Muscle layer of duodenum (tissue), 2 donors: ENCODE results near the gene CRB2.

ENCODE experiments used
- H3K27ac ChIP-seq: one replicate; pipeline ENCODE4 v1.7.0; 2013; ENCODE audit warnings: mild to moderate bottlenecking, low read length
- H3K27me3 ChIP-seq: one replicate; pipeline ENCODE4 v1.7.0; 2013; ENCODE audit warnings: low read depth, mild to moderate bottlenecking, control low read depth, low read length
- H3K36me3 ChIP-seq, 2 donors: one replicate each; pipeline ENCODE4 v1.7.0; 2013; ENCODE audit warnings: low read length in 2 of 2, control low read depth in 1 of 2, mild to moderate bottlenecking in 1 of 2; ENCODE audit not compliant: insufficient read depth in 2 of 2, control insufficient read depth in 1 of 2
- H3K4me1 ChIP-seq, 2 donors: one replicate each; pipeline ENCODE4 v1.7.0; 2013; ENCODE audit warnings: low read length in 2 of 2, mild to moderate bottlenecking in 2 of 2, control low read depth in 1 of 2, moderate library complexity in 1 of 2; ENCODE audit not compliant: insufficient read depth in 2 of 2, control insufficient read depth in 1 of 2
- H3K4me3 ChIP-seq, 2 donors: one replicate each; pipeline ENCODE4 v1.7.0; 2013; ENCODE audit warnings: low read length in 2 of 2, low read depth in 1 of 2, mild to moderate bottlenecking in 1 of 2
- H3K9me3 ChIP-seq, 2 donors: one replicate each; pipeline ENCODE4 v1.7.0; 2013; ENCODE audit warnings: low read length in 2 of 2, control low read depth in 1 of 2, mild to moderate bottlenecking in 1 of 2; ENCODE audit not compliant: control insufficient read depth in 1 of 2
- donor health status: healthy.

CRB2 gene

DNA sequence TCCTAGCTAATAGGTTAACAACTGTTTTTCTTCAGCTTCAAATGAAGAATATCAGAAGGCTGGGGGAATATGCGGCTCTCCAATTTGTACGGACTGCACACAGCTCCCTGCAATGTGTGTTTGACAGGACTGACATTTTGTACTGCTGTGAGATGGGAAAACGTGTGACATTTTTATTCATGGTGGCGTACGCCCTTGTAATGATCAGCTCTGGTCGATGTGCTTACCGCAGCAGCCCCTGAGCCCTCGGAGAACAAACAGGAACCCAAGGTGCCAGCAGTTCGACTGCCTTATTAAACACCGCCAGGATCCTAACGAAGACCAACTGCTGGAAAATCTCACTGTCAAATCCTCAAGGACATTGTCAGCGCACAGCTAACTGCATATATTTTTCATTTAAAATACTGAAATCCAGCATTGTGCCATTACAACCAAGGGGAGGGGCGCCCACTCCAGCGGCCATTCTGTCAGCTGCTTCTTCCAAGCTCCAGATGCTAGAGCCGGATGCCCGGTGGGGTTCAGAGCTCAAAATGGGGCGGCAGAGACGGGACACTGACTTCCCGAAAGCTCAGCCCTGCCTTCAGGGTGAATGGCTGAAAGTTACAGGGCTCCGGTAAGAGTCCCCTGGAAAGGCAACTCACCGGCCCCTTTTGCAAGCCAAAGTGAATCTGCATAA, 66.8 kb downstream of the CRB2 start:
- H3K27ac ChIP-seq, result no peak overlapping the region
- H3K27me3 ChIP-seq, result no peaks in the 10 kb centered on the region
- no peaks in the 10 kb centered on the region for H3K9me3 ChIP-seq
- H3K4me3 ChIP-seq, result no peak overlapping the region
- peaks cover 5 to 30% of the 10 kb centered on the region in 2 donors for H3K36me3 ChIP-seq
- no peaks in the 10 kb centered on the region for H3K4me1 ChIP-seq

DNA sequence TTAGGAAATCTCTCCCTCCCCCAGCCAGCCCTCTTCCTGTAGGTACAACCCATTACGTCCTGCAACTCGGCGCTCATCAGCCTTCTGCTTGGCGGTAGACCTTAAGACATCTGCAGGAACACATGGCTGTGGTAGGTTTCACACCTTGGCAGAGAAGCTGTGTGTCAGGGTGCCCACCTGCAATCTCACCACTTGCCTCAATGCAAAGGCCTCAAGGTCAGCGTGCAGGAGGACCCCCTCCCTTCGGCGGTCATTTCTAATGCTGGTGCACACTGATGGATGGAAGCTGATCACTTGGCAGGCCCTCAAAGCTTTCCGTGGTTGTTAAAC, 67.3 kb downstream of the CRB2 start:
- Histone ChIP-seq H3K27ac (no peak overlapping the region), H3K27me3 (no peaks in the 10 kb centered on the region), H3K9me3 (no peaks in the 10 kb centered on the region), H3K4me1 (no peaks in the 10 kb centered on the region), H3K36me3 (peaks cover 5 to 30% of the 10 kb centered on the region in 2 donors), H3K4me3 (no peak overlapping the region)

DNA sequence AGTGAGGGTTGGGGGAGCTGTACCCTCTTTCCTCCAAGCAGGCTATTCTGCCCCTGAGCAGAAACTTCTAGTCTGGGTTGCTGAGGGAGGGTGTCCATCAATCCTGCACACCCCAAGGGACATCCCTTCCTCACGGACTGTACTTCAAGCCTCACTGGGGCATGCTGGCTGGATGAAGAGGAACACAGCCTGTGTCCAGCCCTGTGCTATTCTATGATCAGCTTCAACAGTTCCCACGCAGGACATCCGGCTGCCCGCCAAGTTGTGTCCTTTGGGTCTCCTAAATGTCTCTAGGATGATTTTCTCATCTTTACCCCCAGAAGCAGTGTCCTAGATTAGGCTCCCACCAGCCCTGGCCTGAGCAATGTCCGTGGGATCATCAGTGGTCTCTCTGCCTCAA, 68.1 kb downstream of the CRB2 start:
- H3K9me3 ChIP-seq, result peaks cover 0 to 3% of the 10 kb centered on the region in 2 donors
- H3K27me3 ChIP-seq, result no peaks in the 10 kb centered on the region
- H3K27ac ChIP-seq, result no peak overlapping the region
- no peaks in the 10 kb centered on the region for H3K4me1 ChIP-seq
- peaks cover 5 to 26% of the 10 kb centered on the region in 2 donors for H3K36me3 ChIP-seq
- H3K4me3 ChIP-seq, result no peak overlapping the region

DNA sequence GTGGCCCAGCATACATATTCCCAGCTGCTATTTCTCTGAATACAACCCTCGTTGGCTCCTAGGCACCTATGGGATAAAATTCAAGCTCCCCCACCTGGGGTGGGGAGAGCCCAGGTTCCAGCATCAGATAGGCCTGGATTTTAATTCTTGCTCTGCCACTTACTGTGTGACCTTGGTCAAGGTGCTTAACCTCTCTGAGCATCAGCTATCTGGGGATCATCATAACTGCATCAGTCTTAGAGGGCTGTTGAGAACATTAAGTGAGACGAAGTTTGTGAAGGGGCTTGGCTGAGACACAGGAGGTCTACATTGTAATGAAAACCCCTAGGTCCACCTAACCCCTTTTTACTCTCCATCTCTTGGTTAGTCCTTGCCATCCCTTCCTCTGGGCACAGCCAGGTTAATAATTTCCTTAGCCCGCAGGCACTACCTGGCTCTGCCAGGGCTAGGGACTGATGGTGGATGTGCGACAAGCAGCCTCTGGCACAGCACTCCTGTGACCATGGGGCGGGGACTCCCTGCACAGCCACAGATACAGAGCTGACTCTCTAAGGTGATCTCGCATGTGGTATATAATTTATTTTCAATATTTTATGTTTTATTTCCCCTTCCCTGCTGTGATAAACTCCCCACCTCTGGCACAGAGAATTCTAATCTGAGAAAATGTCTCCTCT, 68.7 kb downstream of the CRB2 start:
- peaks cover 0 to 6% of the 10 kb centered on the region in 2 donors for H3K9me3 ChIP-seq
- H3K4me1 ChIP-seq, result no peaks in the 10 kb centered on the region
- H3K27me3 ChIP-seq, result no peaks in the 10 kb centered on the region
- no peak overlapping the region for H3K4me3 ChIP-seq
- H3K27ac ChIP-seq, result no peak overlapping the region
- H3K36me3 ChIP-seq, result peaks cover 5 to 20% of the 10 kb centered on the region in 2 donors

DNA sequence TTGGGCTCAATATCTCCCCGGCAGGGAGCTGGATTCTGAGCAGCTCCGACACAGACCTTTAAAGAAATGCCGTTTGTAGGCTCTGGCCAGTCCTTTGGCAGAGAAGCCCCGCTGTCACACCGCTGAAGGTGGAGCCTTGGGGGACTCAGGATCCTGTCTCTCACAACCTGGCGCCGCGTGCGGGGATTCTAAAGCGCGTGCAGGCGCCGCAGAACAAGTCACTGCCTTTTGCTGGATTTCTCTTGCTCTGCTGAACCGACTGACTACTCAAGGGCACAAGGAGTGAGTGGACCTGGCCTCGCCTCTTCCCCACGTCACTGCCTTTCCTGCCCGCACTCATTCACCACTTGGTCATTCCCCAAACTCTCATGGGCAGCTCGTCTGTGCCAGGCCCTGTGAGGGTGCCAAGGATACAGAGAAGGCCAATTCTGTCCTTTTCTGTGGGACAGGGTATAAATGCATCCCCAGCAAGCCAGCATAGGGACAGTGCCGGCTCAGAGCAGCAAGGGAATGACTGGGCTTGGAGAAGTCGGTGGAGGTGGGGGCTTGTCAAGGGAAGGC, 69.3 kb downstream of the CRB2 start:
- Histone ChIP-seq H3K4me1 (no peaks in the 10 kb centered on the region), H3K27ac (no peak overlapping the region), H3K4me3 (no peak overlapping the region), H3K9me3 (peaks cover 0 to 8% of the 10 kb centered on the region in 2 donors), H3K27me3 (no peaks in the 10 kb centered on the region), H3K36me3 (peaks cover 5 to 16% of the 10 kb centered on the region in 2 donors)

DNA sequence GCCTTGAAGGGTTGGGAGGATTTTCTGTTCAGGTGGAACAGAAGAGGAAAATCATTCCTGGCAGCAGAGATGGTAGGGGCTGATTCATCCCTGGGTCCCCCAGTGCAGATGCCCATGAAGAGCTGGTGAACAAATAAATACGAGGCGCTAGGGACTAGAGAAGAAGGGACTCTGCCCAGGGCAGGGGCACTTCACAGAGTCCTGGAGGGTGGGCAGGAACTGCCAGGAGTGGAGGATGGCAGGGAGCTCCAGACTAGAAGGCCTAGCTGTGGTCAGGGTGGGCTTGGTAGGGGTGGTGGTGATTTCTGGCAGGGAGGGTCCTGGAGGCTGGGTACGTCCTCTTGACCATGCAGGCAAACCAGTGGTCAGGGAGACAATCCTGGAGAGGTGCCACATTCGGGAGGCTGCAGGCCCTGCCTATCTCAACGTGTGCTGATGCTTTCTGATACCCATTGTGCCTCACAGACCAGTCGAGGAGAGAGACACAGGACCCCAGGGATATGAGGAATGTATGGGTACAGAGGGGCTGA, 69.9 kb downstream of the CRB2 start:
- Histone ChIP-seq H3K36me3 (peaks cover 5 to 18% of the 10 kb centered on the region in 2 donors), H3K4me3 (no peak overlapping the region), H3K9me3 (peaks cover 0 to 9% of the 10 kb centered on the region in 2 donors), H3K27ac (no peak overlapping the region), H3K4me1 (no peaks in the 10 kb centered on the region), H3K27me3 (no peaks in the 10 kb centered on the region)

DNA sequence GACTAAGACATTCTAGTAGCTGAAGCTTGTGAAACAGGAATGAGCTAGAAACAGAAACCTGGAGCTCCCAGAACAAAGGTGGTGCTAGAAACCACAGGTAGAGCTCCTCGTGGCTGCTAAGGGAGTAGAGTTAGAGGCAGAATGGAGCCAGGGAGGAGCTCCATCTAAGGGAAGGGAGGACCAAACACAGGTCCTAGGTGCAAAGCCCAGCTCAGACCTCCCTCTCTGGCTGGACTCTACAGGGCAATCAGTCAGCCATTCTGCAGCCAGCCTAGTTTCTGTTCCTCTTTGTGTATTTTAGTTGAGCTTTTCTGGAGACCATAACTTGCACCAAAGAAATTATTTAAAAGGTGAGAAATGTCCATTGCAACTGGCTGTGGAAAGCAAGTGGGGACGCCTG, 70.4 kb downstream of the CRB2 start:
- H3K9me3 ChIP-seq, result peaks cover 0 to 9% of the 10 kb centered on the region in 2 donors
- no peak overlapping the region for H3K4me3 ChIP-seq
- H3K27ac ChIP-seq, result no peak overlapping the region
- H3K27me3 ChIP-seq, result no peaks in the 10 kb centered on the region
- H3K36me3 ChIP-seq, result peaks cover 5 to 21% of the 10 kb centered on the region in 2 donors
- H3K4me1 ChIP-seq, result no peaks in the 10 kb centered on the region
